D721Med (cell line): ENCODE data around the gene MAP1LC3B.

Experiments used
- DNase-seq: peaks from one replicate; pipeline ENCODE4 v3.0.0; 2011; ENCODE audit warnings: low spot score; ENCODE audit not compliant: insufficient read length
- FAIRE-seq: peaks from 2 replicates; lab custom pipeline; 2011; peaks lifted over from hg19 to GRCh38; lab: Jason Lieb, UNC
- CTCF ChIP-seq: IDR thresholded peaks from 2 replicates; pipeline ENCODE4 v1.5.1; 2012; ENCODE audit warnings: mild to moderate bottlenecking, control low read depth; ENCODE audit not compliant: insufficient read depth; ENCODE audit errors: missing control alignments

The MAP1LC3B gene

GRCh38 chr16:87351320-87351698 lies 40.8 kb upstream of the MAP1LC3B start:
- no peak for DNase-seq
- no peak for TF ChIP-seq CTCF
- FAIRE-seq: no peak

GRCh38 chr16:87352818-87353217 lies 39.3 kb upstream of the MAP1LC3B start:
- FAIRE-seq (no peak), DNase-seq (no peak)
- TF ChIP-seq CTCF: no peak

- no peak for FAIRE-seq
- no peak for DNase-seq
- TF ChIP-seq CTCF: no peak
Measured at GRCh38 chr16:87353613-87354012, 38.5 kb upstream of the MAP1LC3B start.

- no peak for DNase-seq
- no peak for FAIRE-seq
- TF ChIP-seq CTCF: no peak
Measured at GRCh38 chr16:87356491-87356853, 35.7 kb upstream of the MAP1LC3B start.

GRCh38 chr16:87358250-87358649 lies 33.9 kb upstream of the MAP1LC3B start:
- FAIRE-seq (no peak), DNase-seq (no peak)

GRCh38 chr16:87358696-87359095 lies 33.4 kb upstream of the MAP1LC3B start:
- DNase-seq (no peak), FAIRE-seq (no peak)
- no peak for TF ChIP-seq CTCF

More at GRCh38 chr16:87358250-87358649, 33.9 kb upstream of the MAP1LC3B start:
- TF ChIP-seq CTCF: no peak

GRCh38 chr16:87359121-87359520 lies 33.0 kb upstream of the MAP1LC3B start:
- DNase-seq (no peak), FAIRE-seq (no peak)
- no peak for TF ChIP-seq CTCF
